Measurements from ENCODE around the gene SLC16A8. TPM values are rescaled to one million over a fixed set of nuclear protein-coding genes. Genes with fewer than 3 reads are reported as not detected.

SLC16A8 gene
- total and polyA plus RNA-seq, 9 of the 15 experiments (the other 6 are each of a cell fraction or from before 2014, with no cell fraction given), result not detected

- H3K36me3 ChIP-seq (ENCODE audit: control insufficient read depth, insufficient read depth, low read length), result no peaks in the 10 kb centered on the region
- no peak overlapping the region for H2AFZ ChIP-seq (ENCODE audit: low read depth, low read length)
- DNase-seq (ENCODE audit: extremely low read depth in 1 of 4, low spot score in 3 of 4) (no peak), FAIRE-seq (no peak), ATAC-seq (no peak)
- peaks cover 0 to 16% of the 10 kb centered on the region in 2 experiments; a peak in 2 of 5 replicates for H3K27me3 ChIP-seq (ENCODE audit: control insufficient read depth in 2 of 2, insufficient read depth in 2 of 2, low read length in 2 of 2)
- in situ Hi-C loops (cut with MboI), result no loop called here
- POLR2A ChIA-PET, result no interaction called here
- H3K79me2 ChIP-seq (ENCODE audit: control insufficient read depth, insufficient read depth, low read length), result no peaks in the 10 kb centered on the region
- no peak overlapping the region for H3K27ac ChIP-seq (ENCODE audit: extremely low read depth, low read depth, low read length)
- intact Hi-C loops (cut with micrococcal nuclease), result no loop called here
- H3K9me3 ChIP-seq (replicated peaks; ENCODE audit: control insufficient read depth, insufficient read depth, low read depth, low read length), result no peaks in the 10 kb centered on the region
- no TSS peak for BruUV-seq (replicated peaks)
- TF ChIP-seq ZNF609 (CRISPR knock-in tag; IDR thresholded peaks at IDR 0.05; ENCODE audit: borderline replicate concordance) (no peak), ZNF766 (CRISPR knock-in tag; conservative IDR thresholded peaks at IDR 0.05) (no peak), BDP1 (IDR thresholded peaks at IDR 0.05; ENCODE audit: insufficient read depth, insufficient read length) (no peak), L3MBTL2 (IDR thresholded peaks at IDR 0.05) (no peak), THAP12 (CRISPR knock-in tag; IDR thresholded peaks at IDR 0.05) (no peak)
- no peaks in the 10 kb centered on the region for H3K9me1 ChIP-seq (ENCODE audit: control insufficient read depth, insufficient read depth, low read length)
- H3K4me1 ChIP-seq (replicated peaks in 1 of 2; ENCODE audit: control insufficient read depth in 2 of 2, insufficient read depth in 2 of 2, low read length in 2 of 2), result peaks cover 0 to 37% of the 10 kb centered on the region in 2 experiments; a peak in 2 of 5 replicates
- H3K9ac ChIP-seq (ENCODE audit: insufficient read depth in 1 of 2, low read depth in 2 of 2, low read length in 2 of 2), result no peak overlapping the region
- no peak overlapping the region for H3K4me2 ChIP-seq (ENCODE audit: insufficient read depth, low read length)
- CTCF ChIA-PET (ENCODE audit: low intra/inter-chr PET ratio), result no interaction called here
- H4K20me1 ChIP-seq (replicated peaks; ENCODE audit: control insufficient read depth, insufficient read depth, low read length), result no peaks in the 10 kb centered on the region
- WGBS (ENCODE audit: insufficient coverage, low coverage, missing lambda C conversion rate), result 42% methylated on average over 10 of the region's 12 CpGs
- H3K4me3 ChIP-seq, result no peak overlapping the region
Observed at GRCh38 chr22:38077096-38077495, 6.9 kb downstream of the SLC16A8 start.
